ENCODE data around the gene ZNF579. TPM values are rescaled to one million over a fixed set of nuclear protein-coding genes. Genes with fewer than 3 reads are reported as not detected.
"Not testable (repeated sequence)": the region's sequence is repeated elsewhere in the genome, so short reads cannot be mapped to it uniquely, and the experiment has no call there.

ZNF579 gene
- total RNA-seq, 1 donor from 2014 or later, result 13.6 TPM

- ATAC-seq (ENCODE audit: poor library complexity) (peak; percentile 79), DNase-seq (peak; percentile 93)
- intact Hi-C loops (cut with DNase I), result no loop called here
These were observed 18.2 kb upstream of the ZNF579 start for GRCh38 chr19:55598719-55599467.

GRCh38 chr19:55598034-55598433, 17.4 kb upstream of the ZNF579 start:
- DNase-seq, result no peak
- no peak for ATAC-seq (ENCODE audit: poor library complexity)
- intact Hi-C loops (cut with DNase I), result no loop called here

GRCh38 chr19:55597501-55597921, 16.9 kb upstream of the ZNF579 start:
- no peak for ATAC-seq (ENCODE audit: poor library complexity)
- intact Hi-C loops (cut with DNase I), result no loop called here
- DNase-seq, result no peak

- DNase-seq, result no peak
- ATAC-seq (ENCODE audit: poor library complexity), result no peak
- intact Hi-C loops (cut with DNase I), result no loop called here
These were observed 15.7 kb upstream of the ZNF579 start for GRCh38 chr19:55596304-55596703.

- DNase-seq (peak; percentile 2), ATAC-seq (ENCODE audit: poor library complexity) (no peak)
- intact Hi-C loops (cut with DNase I), result no loop called here
These were observed 14.4 kb upstream of the ZNF579 start for GRCh38 chr19:55594996-55595545.

- ATAC-seq (ENCODE audit: poor library complexity) (no peak), DNase-seq (no peak)
- intact Hi-C loops (cut with DNase I), result no loop called here
These were observed 12.6 kb upstream of the ZNF579 start for GRCh38 chr19:55593096-55593772.

- DNase-seq (no peak), ATAC-seq (ENCODE audit: poor library complexity) (no peak)
- intact Hi-C loops (cut with DNase I), result no loop called here
These were observed 11.9 kb upstream of the ZNF579 start for GRCh38 chr19:55592391-55593090.

GRCh38 chr19:55591555-55591954, 10.9 kb upstream of the ZNF579 start:
- intact Hi-C loops (cut with DNase I), result no loop called here
- no peak for ATAC-seq (ENCODE audit: poor library complexity)

GRCh38 chr19:55590617-55591016, 10.0 kb upstream of the ZNF579 start:
- no peak for DNase-seq
- intact Hi-C loops (cut with DNase I), result no loop called here
- no peak for ATAC-seq (ENCODE audit: poor library complexity)

More at GRCh38 chr19:55591555-55591954, 10.9 kb upstream of the ZNF579 start:
- no peak for DNase-seq

- intact Hi-C loops (cut with DNase I), result no loop called here
- ATAC-seq (ENCODE audit: poor library complexity) (no peak), DNase-seq (peak; percentile 3)
These were observed 9.5 kb upstream of the ZNF579 start for GRCh38 chr19:55590109-55590508.

- peak; percentile 2 for DNase-seq
- intact Hi-C loops (cut with DNase I), result no loop called here
These were observed 8.1 kb upstream of the ZNF579 start for GRCh38 chr19:55588738-55589137.

GRCh38 chr19:55586976-55587668, 6.5 kb upstream of the ZNF579 start:
- ATAC-seq (ENCODE audit: poor library complexity) (peak; percentile 93), DNase-seq (peak; percentile 97)
- intact Hi-C loops (cut with DNase I), result no loop called here

More at GRCh38 chr19:55588738-55589137, 8.1 kb upstream of the ZNF579 start:
- ATAC-seq (ENCODE audit: poor library complexity), result no peak

GRCh38 chr19:55585658-55586339, 5.2 kb upstream of the ZNF579 start:
- peak; percentile 79 for ATAC-seq (ENCODE audit: poor library complexity)
- intact Hi-C loops (cut with DNase I), result no loop called here
- DNase-seq, result peak; percentile 87

GRCh38 chr19:55584871-55585270, 4.2 kb upstream of the ZNF579 start:
- DNase-seq (peak; percentile 40), ATAC-seq (ENCODE audit: poor library complexity) (no peak)
- intact Hi-C loops (cut with DNase I), result no loop called here

- ATAC-seq (ENCODE audit: poor library complexity); intact Hi-C loops (cut with DNase I): not testable (repeated sequence)
- DNase-seq, result peak; percentile 9
These were observed 3.2 kb upstream of the ZNF579 start for GRCh38 chr19:55583897-55584296.

GRCh38 chr19:55582284-55582683, 1.6 kb upstream of the ZNF579 start:
- ATAC-seq (ENCODE audit: poor library complexity); intact Hi-C loops (cut with DNase I): not testable (repeated sequence)
- DNase-seq, result peak; percentile 4

- no peak for ATAC-seq (ENCODE audit: poor library complexity)
- DNase-seq, result no peak
- intact Hi-C loops (cut with DNase I), result no loop called here
These were observed 1.2 kb upstream of the ZNF579 start for GRCh38 chr19:55581823-55582223.

GRCh38 chr19:55581145-55581822, 636 bp upstream of the ZNF579 start:
- DNase-seq (peak; percentile 13), ATAC-seq (ENCODE audit: poor library complexity) (no peak)
- intact Hi-C loops (cut with DNase I), result no loop called here
